Hepatocyte (in vitro differentiated cells): ENCODE measurements around the gene FXR1.
"Not testable (repeated sequence)": the region's sequence is repeated elsewhere in the genome, so short reads cannot be mapped to it uniquely, and the experiment has no call there.

Experiments
- CTCF ChIP-seq: fragments of 200-600 bp; sonication (generic); IDR thresholded peaks from 2 replicates; pipeline ENCODE4 v1.5.1; 2016; ENCODE audit warnings: antibody characterized with exemption, mild to moderate bottlenecking; ENCODE audit not compliant: poor library complexity
- EZH2 ChIP-seq: fragments of 200-600 bp; sonication (generic); IDR thresholded peaks from 2 replicates; pipeline ENCODE4 v1.6.1; 2016; ENCODE audit warnings: antibody characterized with exemption, mild to moderate bottlenecking, borderline replicate concordance
- EZH2phosphoT487 ChIP-seq: fragments of 200-600 bp; sonication (generic); IDR thresholded peaks from one replicate; pipeline ENCODE4 v1.6.1; 2018; ENCODE audit warnings: antibody characterized with exemption, mild to moderate bottlenecking, low read depth, moderate library complexity; ENCODE audit not compliant: unreplicated experiment, severe bottlenecking

DNA sequence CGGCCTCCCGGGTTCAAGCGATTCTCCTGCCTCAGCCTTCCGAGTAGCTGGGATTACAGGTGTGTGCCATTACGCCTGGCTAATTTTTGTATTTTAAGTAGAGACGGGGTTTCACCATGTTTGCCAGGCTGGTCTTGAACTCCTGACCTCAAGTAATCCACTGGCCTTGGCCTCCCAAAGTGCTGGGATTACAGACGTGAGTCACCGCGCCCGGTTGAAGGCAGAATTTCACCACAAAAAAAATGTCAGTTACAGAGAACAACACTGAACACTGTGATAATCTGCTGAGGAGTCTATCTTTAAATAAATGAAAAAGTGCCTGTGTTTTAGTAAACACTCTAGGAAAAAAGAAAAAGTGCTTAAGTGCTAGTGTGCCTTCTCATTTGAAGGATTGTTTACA is 73.9 kb downstream of the FXR1 start:
- not testable (repeated sequence) for TF ChIP-seq CTCF, EZH2phosphoT487, EZH2
